Caco-2 (cell line): Measurements from ENCODE around the gene AP2A2. TPM values are rescaled to one million over a fixed set of nuclear protein-coding genes. Genes with fewer than 3 reads are reported as not detected.

Experiments used
- BruUV-seq: library from RNA; stranded (reverse); fragments of 400-500 nt; replicated peaks from 2 replicates; lab custom pipeline; 2021; lab: Mats Ljungman, UMichigan
- CTCF ChIA-PET: fragments of 300-600 bp; sonication (Branson Sonifier 250); formaldehyde crosslinking; loops from one replicate; lab custom pipeline; 2022; ENCODE audit warnings: antibody characterized with exemption; lab: Charles Lee
- POLR2A ChIA-PET: fragments of 300-600 bp; sonication (Branson Sonifier 250); formaldehyde crosslinking; loops from one replicate; lab custom pipeline; 2022; ENCODE audit warnings: antibody characterized with exemption; lab: Charles Lee
- DNase-seq, 2 experiments: peaks; one replicate each; pipeline versions ENCODE4 v3.0.0 to v3.0.0-alpha.2; 2020 to 2022
- H3K27me3 ChIP-seq: replicated peaks from 2 replicates; pipeline ENCODE4 v1.6.0; 2011; ENCODE audit warnings: low read length; ENCODE audit not compliant: control insufficient read depth, insufficient read depth
- H3K36me3 ChIP-seq: 2 replicates; pipeline ENCODE4 v1.5.1; 2011; ENCODE audit warnings: low read length; ENCODE audit not compliant: control insufficient read depth, insufficient read depth
- H3K4me1 ChIP-seq: fragments of 250-450 bp; sonication (Bioruptor Pico); 2 replicates; pipeline ENCODE4 v1.5.1; 2020; ENCODE audit warnings: mild to moderate bottlenecking
- H3K4me3 ChIP-seq: 2 replicates; pipeline ENCODE4 v1.5.1; 2011; ENCODE audit warnings: low read depth, mild to moderate bottlenecking, control low read depth, low read length
- H3K9me3 ChIP-seq: fragments of 250-450 bp; sonication (Bioruptor Pico); 2 replicates; pipeline ENCODE4 v1.5.1; 2020; ENCODE audit warnings: mild to moderate bottlenecking, moderate library complexity
- H3K27ac Mint-ChIP-seq: one replicate; pipeline ENCODE4 v1.8.0; 2022; ENCODE audit warnings: mixed read lengths; ENCODE audit not compliant: unreplicated experiment
- H3K27me3 Mint-ChIP-seq: one replicate; pipeline ENCODE4 v1.8.0; 2022; ENCODE audit warnings: mixed read lengths; ENCODE audit not compliant: insufficient read depth, unreplicated experiment
- H3K36me3 Mint-ChIP-seq: one replicate; pipeline ENCODE4 v1.8.0; 2022; ENCODE audit warnings: mild to moderate bottlenecking, mixed read lengths; ENCODE audit not compliant: insufficient read depth, unreplicated experiment
- H3K4me1 Mint-ChIP-seq: one replicate; pipeline ENCODE4 v1.8.0; 2022; ENCODE audit warnings: low read depth, mixed read lengths; ENCODE audit not compliant: unreplicated experiment
- H3K4me3 Mint-ChIP-seq: one replicate; pipeline ENCODE4 v1.8.0; 2022; ENCODE audit warnings: mild to moderate bottlenecking, moderate library complexity, mixed read lengths; ENCODE audit not compliant: unreplicated experiment
- H3K9me3 Mint-ChIP-seq: one replicate; pipeline ENCODE4 v1.8.0; 2022; ENCODE audit warnings: mixed read lengths; ENCODE audit not compliant: unreplicated experiment
- intact Hi-C: fragments of 100-400 bp; cut with micrococcal nuclease; formaldehyde crosslinking; loops from one replicate; pipeline ENCODE4 v1.10.0; 2022; ENCODE audit not compliant: unreplicated experiment
- total RNA-seq: library from RNA; stranded (reverse); gene quantifications from 2 replicates; pipeline ENCODE4 v1.2.3, GENCODE V29; 2022
- TF ChIP-seq, protein P1 (sequence below), 2 experiments: fragments of 200-600 bp in 1 of 2; IDR thresholded peaks; 1 replicate in 1 of 2; 2 replicates in 1 of 2; pipeline versions ENCODE4 v1.5.1 to v1.8.0; 2011 to 2022; ENCODE audit warnings: antibody characterized with exemption in 1 of 2, control low read depth in 1 of 2, inconsistent platforms in 1 of 2, low read depth in 1 of 2, low read length in 1 of 2, mild to moderate bottlenecking in 1 of 2, moderate library complexity in 1 of 2; ENCODE audit not compliant: insufficient read depth in 1 of 2, severe bottlenecking in 1 of 2, unreplicated experiment in 1 of 2

AP2A2 gene
- total RNA-seq, 1 experiment from 2014 or later = 130 TPM

GRCh38 chr11:1006762-1007161 is 81.1 kb downstream of the AP2A2 start:
- H3K9me3 Mint-ChIP-seq = no peaks in the 10 kb centered on the region
- intact Hi-C loops = no loop called here
- no peaks in the 10 kb centered on the region for H3K27me3 ChIP-seq
- ChIA-PET CTCF (no interaction called here), POLR2A (no interaction called here)
- no peak overlapping the region for H3K4me3 ChIP-seq
- H3K36me3 Mint-ChIP-seq = peaks cover 86% of the 10 kb centered on the region
- H3K4me1 ChIP-seq = no peaks in the 10 kb centered on the region
- H3K4me3 Mint-ChIP-seq = no peak overlapping the region
- no TSS peak for BruUV-seq
- peaks cover 3% of the 10 kb centered on the region; the same call in 1 of the 2 replicates for H3K36me3 ChIP-seq
- DNase-seq = no peak
- no peaks in the 10 kb centered on the region for H3K4me1 Mint-ChIP-seq
- no peaks in the 10 kb centered on the region for H3K27me3 Mint-ChIP-seq
- H3K9me3 ChIP-seq = no peaks in the 10 kb centered on the region
- H3K27ac Mint-ChIP-seq = no peak overlapping the region
- TF ChIP-seq, protein P1, sequence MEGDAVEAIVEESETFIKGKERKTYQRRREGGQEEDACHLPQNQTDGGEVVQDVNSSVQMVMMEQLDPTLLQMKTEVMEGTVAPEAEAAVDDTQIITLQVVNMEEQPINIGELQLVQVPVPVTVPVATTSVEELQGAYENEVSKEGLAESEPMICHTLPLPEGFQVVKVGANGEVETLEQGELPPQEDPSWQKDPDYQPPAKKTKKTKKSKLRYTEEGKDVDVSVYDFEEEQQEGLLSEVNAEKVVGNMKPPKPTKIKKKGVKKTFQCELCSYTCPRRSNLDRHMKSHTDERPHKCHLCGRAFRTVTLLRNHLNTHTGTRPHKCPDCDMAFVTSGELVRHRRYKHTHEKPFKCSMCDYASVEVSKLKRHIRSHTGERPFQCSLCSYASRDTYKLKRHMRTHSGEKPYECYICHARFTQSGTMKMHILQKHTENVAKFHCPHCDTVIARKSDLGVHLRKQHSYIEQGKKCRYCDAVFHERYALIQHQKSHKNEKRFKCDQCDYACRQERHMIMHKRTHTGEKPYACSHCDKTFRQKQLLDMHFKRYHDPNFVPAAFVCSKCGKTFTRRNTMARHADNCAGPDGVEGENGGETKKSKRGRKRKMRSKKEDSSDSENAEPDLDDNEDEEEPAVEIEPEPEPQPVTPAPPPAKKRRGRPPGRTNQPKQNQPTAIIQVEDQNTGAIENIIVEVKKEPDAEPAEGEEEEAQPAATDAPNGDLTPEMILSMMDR (IDR thresholded peaks at IDR 0.05; ENCODE audit: insufficient read depth in 1 of 2, low read depth in 1 of 2, low read length in 1 of 2, severe bottlenecking in 1 of 2, unreplicated experiment in 1 of 2) = no peak

- Mint-ChIP-seq H3K27ac (no peak overlapping the region), H3K27me3 (no peaks in the 10 kb centered on the region), H3K36me3 (peaks cover 86% of the 10 kb centered on the region), H3K9me3 (no peaks in the 10 kb centered on the region), H3K4me3 (no peak overlapping the region), H3K4me1 (no peaks in the 10 kb centered on the region)
- no peaks in the 10 kb centered on the region for H3K4me1 ChIP-seq
- no TSS peak for BruUV-seq
- no peaks in the 10 kb centered on the region; the same call in 1 of the 2 replicates for H3K36me3 ChIP-seq
- intact Hi-C loops = no loop called here
- no peak for DNase-seq
- H3K27me3 ChIP-seq = no peaks in the 10 kb centered on the region
- ChIA-PET POLR2A (no interaction called here), CTCF (no interaction called here)
- no peaks in the 10 kb centered on the region for H3K9me3 ChIP-seq
- no peak overlapping the region for H3K4me3 ChIP-seq
- TF ChIP-seq, protein P1 (IDR thresholded peaks at IDR 0.05; ENCODE audit: insufficient read depth in 1 of 2, low read depth in 1 of 2, low read length in 1 of 2, severe bottlenecking in 1 of 2, unreplicated experiment in 1 of 2) = no peak
These were observed 81.6 kb downstream of the AP2A2 start for GRCh38 chr11:1007279-1007678.

- POLR2A ChIA-PET = no interaction called here
- peaks cover 86% of the 10 kb centered on the region for H3K36me3 Mint-ChIP-seq
These were observed 82.5 kb downstream of the AP2A2 start for GRCh38 chr11:1008001-1008802.

More at GRCh38 chr11:1008001-1008802, 82.5 kb downstream of the AP2A2 start:
- H3K4me1 Mint-ChIP-seq = no peaks in the 10 kb centered on the region
- Histone ChIP-seq H3K4me1 (no peaks in the 10 kb centered on the region), H3K27me3 (no peaks in the 10 kb centered on the region), H3K36me3 (no peaks in the 10 kb centered on the region; the same call in 1 of the 2 replicates), H3K9me3 (no peaks in the 10 kb centered on the region), H3K4me3 (no peak overlapping the region)
- TF ChIP-seq, protein P1 (IDR thresholded peaks at IDR 0.05; ENCODE audit: insufficient read depth in 1 of 2, low read depth in 1 of 2, low read length in 1 of 2, severe bottlenecking in 1 of 2, unreplicated experiment in 1 of 2) = no peak
- intact Hi-C loops = no loop called here
- CTCF ChIA-PET = no interaction called here
- H3K4me3 Mint-ChIP-seq = no peak overlapping the region
- BruUV-seq = no TSS peak
- no peaks in the 10 kb centered on the region for H3K27me3 Mint-ChIP-seq
- no peaks in the 10 kb centered on the region for H3K9me3 Mint-ChIP-seq
- no peak for DNase-seq
- H3K27ac Mint-ChIP-seq = no peak overlapping the region
